ENCODE results near the gene PTH1R.
A peak's percentile ranks its signal among the peaks of the same experiment; 100 is the strongest.

Gene PTH1R

DNA sequence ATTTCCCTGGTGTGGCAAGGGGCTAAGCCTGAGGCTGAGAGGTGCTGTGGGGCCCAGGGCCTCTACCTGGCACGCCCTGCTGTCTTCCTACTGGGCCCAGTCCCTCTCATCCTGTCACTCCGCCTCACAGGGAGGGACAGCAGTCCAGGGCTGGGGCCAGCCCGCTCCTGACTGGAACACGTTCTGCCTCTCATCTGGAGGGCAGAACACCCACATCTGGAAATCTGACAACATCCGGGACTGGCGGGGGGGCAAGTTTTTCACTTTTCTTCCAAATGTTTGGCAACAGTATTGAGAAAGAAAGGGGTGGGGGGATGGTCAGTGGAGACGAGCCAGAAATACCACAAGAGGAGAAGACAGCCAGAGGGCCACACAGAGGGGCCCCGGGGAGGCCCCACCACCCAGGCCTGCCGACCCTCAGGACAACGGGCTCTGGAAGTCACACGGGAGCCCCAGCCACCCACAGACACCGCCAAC is 12.5 kb upstream of the PTH1R start:
- DNase-seq = no peak

DNA sequence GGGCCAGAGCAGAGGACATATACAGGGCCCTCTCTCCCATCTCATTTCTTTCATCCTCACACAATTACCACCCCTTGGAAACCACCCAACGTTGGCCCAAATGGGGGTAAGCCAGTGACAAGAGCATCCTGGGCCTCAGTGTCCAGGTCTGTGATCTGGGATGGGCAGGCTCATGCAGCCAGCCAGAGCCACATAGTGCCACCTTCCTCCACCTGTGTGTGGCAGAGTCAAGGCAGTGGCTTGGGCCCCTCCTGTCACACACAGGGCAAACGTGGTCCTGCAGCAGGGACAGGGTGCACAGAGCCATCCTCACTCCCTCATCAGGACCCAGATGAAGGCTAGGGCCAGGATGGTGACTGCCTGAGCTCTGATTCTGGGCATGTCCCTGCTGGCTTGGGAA is 12.0 kb upstream of the PTH1R start:
- no peak for DNase-seq

GRCh38 chr3:46866032-46866595 is 11.4 kb upstream of the PTH1R start:
- no peak for DNase-seq

GRCh38 chr3:46866720-46867549 is 10.6 kb upstream of the PTH1R start:
- peak; percentile 86 for DNase-seq

- no peak for DNase-seq
Observed at GRCh38 chr3:46867550-46867898, 10.0 kb upstream of the PTH1R start.

GRCh38 chr3:46868287-46868686 is 9.2 kb upstream of the PTH1R start:
- DNase-seq = no peak

GRCh38 chr3:46868948-46869347 is 8.6 kb upstream of the PTH1R start:
- DNase-seq = no peak

DNA sequence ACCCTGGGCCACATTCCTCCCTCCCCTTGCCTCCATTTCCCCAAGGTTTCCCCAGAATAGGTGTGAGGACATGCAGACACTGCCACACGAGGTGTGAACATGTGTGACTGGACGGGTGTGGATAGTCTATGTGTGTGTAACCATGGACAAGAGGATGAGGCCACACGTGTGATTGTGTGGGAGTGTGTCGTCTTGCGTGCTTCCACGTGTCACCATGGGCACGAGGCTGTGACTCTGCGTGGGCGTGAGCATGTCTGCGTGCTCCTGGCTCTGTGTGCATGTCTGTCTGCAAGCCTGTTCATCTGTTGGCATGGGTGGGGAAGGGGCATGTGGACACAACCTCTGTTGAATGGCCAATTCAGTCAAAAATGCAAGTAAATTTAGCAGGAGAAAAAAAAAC is 8.1 kb upstream of the PTH1R start:
- DNase-seq = no peak

GRCh38 chr3:46870651-46871050 is 6.9 kb upstream of the PTH1R start:
- DNase-seq = no peak

- DNase-seq = no peak
Observed at GRCh38 chr3:46871222-46871621, 6.3 kb upstream of the PTH1R start.

GRCh38 chr3:46873521-46873920 is 4.0 kb upstream of the PTH1R start:
- DNase-seq = no peak

DNA sequence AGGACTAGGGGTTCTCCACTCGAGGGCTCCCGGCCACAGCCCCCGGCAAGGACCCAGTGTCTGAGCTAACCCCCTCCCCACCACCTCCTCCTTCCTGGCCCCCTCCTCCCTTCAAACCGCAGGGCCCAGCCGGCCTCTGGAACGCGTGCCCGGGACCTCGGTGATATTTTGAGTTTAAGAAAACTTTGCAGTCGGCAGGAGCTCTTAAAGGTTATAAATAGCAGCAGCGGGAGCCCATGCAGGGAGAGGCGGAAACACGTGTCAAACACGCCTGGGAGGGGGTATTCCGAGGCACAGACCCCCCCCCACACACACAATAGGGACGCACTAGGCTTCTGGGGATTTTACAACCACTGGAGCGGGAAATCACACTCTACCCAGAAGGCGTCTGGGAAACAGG is 3.1 kb upstream of the PTH1R start:
- DNase-seq = no peak

DNA sequence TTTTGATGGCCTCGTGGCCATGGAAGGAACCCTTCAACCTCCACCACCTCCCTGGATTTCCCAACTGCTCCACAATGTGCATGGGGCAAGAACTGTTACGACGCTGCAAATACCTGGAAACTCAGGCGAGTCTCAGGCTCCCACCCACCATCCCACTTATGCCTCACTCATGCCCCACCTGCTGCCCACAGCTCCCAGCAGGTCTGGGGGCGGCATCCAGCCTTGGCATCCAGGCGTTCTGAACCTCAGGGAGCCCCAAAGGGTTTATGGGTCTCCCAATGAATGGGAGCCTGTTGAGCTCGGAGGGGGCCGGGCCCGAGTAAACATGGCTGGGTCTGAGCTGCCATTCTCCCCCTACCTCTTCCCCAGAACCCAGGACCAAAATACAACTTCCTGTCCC is 2.0 kb upstream of the PTH1R start:
- no peak for DNase-seq

GRCh38 chr3:46876313-46877300 is 914 bp upstream of the PTH1R start:
- no peak for DNase-seq

DNA sequence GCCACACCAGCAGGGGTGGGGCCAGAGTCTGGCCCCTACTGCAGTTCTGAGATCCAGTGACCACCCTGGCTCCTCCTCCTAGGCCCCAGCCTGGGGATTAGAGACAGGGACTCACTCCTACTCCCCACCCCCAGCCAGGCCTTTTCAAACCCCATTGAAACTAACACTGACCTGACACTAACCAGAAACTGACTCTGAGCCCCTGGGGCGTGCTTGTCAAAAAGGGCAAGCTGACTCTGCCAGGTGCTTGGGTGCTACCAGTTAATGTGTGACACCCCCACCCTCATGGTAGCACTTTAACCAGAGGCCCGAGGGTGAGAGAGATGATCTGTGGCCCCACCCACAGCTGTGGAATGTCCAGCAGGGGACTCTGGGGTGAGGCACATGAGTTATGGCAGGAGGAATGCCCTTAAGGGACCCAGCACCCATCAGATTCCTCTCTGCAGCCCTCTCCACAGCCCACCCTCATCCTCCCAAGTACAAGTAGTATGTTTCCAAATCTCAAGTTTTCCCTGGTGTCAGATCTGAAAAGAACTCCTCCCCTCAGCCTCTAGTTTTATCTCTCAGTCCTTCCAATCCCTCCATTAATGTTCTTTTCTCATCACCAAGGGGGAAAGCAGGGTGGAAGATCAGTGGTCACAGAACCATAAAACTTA is 1.4 kb downstream of the PTH1R start:
- DNase-seq = no peak

DNA sequence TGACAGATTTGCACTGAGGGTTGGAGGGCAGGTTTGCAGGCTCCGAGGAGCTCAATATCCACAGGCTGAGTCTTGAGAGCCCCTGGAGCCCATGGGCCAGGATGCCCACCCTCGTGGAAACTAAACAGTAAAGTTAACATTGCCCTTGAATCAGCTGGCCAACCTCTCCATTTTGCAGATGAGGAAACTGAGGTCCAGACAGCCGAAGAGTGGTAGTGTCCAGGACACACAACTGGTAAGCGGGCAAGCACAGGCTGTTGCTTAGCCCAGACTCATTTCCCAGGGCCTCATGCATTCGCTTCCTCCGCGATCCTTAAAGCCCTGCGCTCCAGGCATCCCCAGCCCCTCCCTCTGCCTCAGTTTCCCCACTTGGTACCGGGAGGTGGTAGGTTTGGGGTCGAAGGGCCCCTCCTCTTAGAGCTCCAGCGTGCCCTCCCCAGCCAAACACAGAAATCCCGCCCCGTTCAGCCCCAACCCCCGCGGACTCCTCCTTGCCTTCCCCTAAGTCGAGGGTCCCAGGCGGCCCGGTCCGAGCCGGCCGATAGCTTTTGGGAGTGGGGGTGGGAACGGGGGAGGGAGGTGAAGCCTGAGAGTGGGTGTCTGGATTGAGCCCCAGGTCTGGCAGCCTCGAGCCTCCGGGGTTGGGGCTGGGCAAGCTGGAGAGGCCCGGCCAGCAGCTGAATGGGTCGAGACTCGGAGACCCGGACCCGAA is 3.5 kb downstream of the PTH1R start:
- DNase-seq = no peak

GRCh38 chr3:46881596-46882376 is 4.3 kb downstream of the PTH1R start:
- DNase-seq = no peak

- no peak for DNase-seq
Observed at GRCh38 chr3:46882377-46883053, 5.0 kb downstream of the PTH1R start.

GRCh38 chr3:46883054-46883829 is 5.7 kb downstream of the PTH1R start:
- DNase-seq = no peak

DNA sequence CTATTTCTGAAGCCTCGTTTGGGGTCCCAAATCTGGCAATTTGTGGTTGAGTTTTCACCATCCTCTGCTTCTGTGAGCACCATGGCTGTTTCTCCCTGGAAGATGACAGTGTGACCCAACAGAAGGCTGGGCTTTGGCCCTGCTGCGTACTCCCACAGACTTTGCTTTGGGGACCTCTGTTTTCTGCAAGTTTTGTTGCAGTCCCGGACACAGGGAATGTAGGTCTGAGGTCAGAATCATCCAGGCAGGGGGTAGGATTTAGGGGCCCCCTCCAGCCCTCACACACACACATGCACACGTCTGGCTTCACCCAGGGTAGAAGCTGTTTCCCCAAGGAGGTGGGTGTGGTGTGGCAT is 6.3 kb downstream of the PTH1R start:
- DNase-seq = no peak
